ENCODE data around the gene MAN1C1.

Gene MAN1C1

GRCh38 chr1:25772164-25772563 lies 155.6 kb downstream of the MAN1C1 start:
- ATAC-seq: no peak

DNA sequence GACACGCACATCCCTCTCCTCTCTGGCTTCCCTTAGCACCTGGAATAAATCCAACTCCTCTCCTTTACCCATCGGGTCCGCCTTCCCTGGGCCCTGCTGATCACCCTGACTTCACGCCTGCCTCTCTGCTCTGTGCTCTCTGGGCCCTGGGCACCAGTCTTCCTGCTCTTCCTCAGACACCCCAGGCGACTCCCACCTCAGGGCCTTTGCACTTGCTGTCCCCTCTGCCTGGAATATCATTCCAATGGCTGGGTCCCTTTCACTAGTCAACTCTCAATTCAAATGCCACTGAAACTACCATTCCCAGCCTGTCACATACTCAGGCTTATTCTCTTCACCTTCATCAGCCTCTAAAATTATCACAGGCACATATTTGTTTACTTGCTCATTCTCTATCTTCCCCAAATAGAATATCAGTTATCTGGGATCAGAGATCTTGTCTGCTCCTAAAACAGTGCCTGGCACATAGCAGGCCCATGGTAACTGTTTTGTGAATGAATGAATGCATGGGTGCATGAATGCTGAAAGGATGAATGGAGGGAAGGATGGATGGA lies 156.2 kb downstream of the MAN1C1 start:
- ATAC-seq: no peak
- TF ChIP-seq RARB (CRISPR knock-in tag; IDR thresholded peaks at IDR 0.05) (no peak), OSR1 (CRISPR knock-in tag; IDR thresholded peaks at IDR 0.05) (no peak), TCF4 (CRISPR knock-in tag; IDR thresholded peaks at IDR 0.05; ENCODE audit: borderline replicate concordance) (no peak), SNAI2 (CRISPR knock-in tag; IDR thresholded peaks at IDR 0.05) (no peak), ZNF70 (CRISPR knock-in tag; IDR thresholded peaks at IDR 0.05) (no peak), CSDC2 (CRISPR knock-in tag; IDR thresholded peaks at IDR 0.05) (no peak), CSRNP3 (CRISPR knock-in tag; IDR thresholded peaks at IDR 0.05) (no peak)

More at GRCh38 chr1:25772164-25772563, 155.6 kb downstream of the MAN1C1 start:
- TF ChIP-seq ZNF8 (CRISPR knock-in tag; IDR thresholded peaks at IDR 0.05) (no peak), ZNF565 (CRISPR knock-in tag; conservative IDR thresholded peaks at IDR 0.05; ENCODE audit: low read depth) (no peak), TOX (CRISPR knock-in tag; IDR thresholded peaks at IDR 0.05; ENCODE audit: borderline replicate concordance) (no peak), GLIS3 (CRISPR knock-in tag; IDR thresholded peaks at IDR 0.05) (no peak), PPARA (CRISPR knock-in tag; IDR thresholded peaks at IDR 0.05; ENCODE audit: borderline replicate concordance) (no peak), ZFP3 (CRISPR knock-in tag; IDR thresholded peaks at IDR 0.05) (no peak), RARB (CRISPR knock-in tag; IDR thresholded peaks at IDR 0.05) (no peak), OSR1 (CRISPR knock-in tag; IDR thresholded peaks at IDR 0.05) (no peak), BACH2 (CRISPR knock-in tag; IDR thresholded peaks at IDR 0.05; ENCODE audit: borderline replicate concordance) (no peak), ARNTL (CRISPR knock-in tag; IDR thresholded peaks at IDR 0.05; ENCODE audit: borderline replicate concordance, low read depth) (no peak), CSDC2 (CRISPR knock-in tag; IDR thresholded peaks at IDR 0.05) (no peak), CSRNP3 (CRISPR knock-in tag; IDR thresholded peaks at IDR 0.05) (no peak), ESRRG (CRISPR knock-in tag; IDR thresholded peaks at IDR 0.05) (no peak)
- TF ChIP-seq, protein P1, sequence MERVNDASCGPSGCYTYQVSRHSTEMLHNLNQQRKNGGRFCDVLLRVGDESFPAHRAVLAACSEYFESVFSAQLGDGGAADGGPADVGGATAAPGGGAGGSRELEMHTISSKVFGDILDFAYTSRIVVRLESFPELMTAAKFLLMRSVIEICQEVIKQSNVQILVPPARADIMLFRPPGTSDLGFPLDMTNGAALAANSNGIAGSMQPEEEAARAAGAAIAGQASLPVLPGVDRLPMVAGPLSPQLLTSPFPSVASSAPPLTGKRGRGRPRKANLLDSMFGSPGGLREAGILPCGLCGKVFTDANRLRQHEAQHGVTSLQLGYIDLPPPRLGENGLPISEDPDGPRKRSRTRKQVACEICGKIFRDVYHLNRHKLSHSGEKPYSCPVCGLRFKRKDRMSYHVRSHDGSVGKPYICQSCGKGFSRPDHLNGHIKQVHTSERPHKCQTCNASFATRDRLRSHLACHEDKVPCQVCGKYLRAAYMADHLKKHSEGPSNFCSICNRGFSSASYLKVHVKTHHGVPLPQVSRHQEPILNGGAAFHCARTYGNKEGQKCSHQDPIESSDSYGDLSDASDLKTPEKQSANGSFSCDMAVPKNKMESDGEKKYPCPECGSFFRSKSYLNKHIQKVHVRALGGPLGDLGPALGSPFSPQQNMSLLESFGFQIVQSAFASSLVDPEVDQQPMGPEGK (CRISPR knock-in tag; IDR thresholded peaks at IDR 0.05; ENCODE audit: borderline replicate concordance): no peak
- TF ChIP-seq, protein P2, sequence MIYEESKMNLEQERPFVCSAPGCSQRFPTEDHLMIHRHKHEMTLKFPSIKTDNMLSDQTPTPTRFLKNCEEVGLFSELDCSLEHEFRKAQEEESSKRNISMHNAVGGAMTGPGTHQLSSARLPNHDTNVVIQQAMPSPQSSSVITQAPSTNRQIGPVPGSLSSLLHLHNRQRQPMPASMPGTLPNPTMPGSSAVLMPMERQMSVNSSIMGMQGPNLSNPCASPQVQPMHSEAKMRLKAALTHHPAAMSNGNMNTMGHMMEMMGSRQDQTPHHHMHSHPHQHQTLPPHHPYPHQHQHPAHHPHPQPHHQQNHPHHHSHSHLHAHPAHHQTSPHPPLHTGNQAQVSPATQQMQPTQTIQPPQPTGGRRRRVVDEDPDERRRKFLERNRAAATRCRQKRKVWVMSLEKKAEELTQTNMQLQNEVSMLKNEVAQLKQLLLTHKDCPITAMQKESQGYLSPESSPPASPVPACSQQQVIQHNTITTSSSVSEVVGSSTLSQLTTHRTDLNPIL (CRISPR knock-in tag; IDR thresholded peaks at IDR 0.05; ENCODE audit: low read depth): no peak

GRCh38 chr1:25773441-25774125 lies 157.0 kb downstream of the MAN1C1 start:
- no peak for ATAC-seq
- TF ChIP-seq RARB (CRISPR knock-in tag; IDR thresholded peaks at IDR 0.05): no peak
- TF ChIP-seq BACH2 (CRISPR knock-in tag; IDR thresholded peaks at IDR 0.05; ENCODE audit: borderline replicate concordance): no peak
- no peak for TF ChIP-seq SNAI2 (CRISPR knock-in tag; IDR thresholded peaks at IDR 0.05)
- no peak for TF ChIP-seq ZNF8 (CRISPR knock-in tag; IDR thresholded peaks at IDR 0.05)
- TF ChIP-seq ZNF70 (CRISPR knock-in tag; IDR thresholded peaks at IDR 0.05): no peak
- TF ChIP-seq, protein P1 (CRISPR knock-in tag; IDR thresholded peaks at IDR 0.05; ENCODE audit: borderline replicate concordance): no peak
- no peak for TF ChIP-seq TCF4 (CRISPR knock-in tag; IDR thresholded peaks at IDR 0.05; ENCODE audit: borderline replicate concordance)
- TF ChIP-seq, protein P3, sequence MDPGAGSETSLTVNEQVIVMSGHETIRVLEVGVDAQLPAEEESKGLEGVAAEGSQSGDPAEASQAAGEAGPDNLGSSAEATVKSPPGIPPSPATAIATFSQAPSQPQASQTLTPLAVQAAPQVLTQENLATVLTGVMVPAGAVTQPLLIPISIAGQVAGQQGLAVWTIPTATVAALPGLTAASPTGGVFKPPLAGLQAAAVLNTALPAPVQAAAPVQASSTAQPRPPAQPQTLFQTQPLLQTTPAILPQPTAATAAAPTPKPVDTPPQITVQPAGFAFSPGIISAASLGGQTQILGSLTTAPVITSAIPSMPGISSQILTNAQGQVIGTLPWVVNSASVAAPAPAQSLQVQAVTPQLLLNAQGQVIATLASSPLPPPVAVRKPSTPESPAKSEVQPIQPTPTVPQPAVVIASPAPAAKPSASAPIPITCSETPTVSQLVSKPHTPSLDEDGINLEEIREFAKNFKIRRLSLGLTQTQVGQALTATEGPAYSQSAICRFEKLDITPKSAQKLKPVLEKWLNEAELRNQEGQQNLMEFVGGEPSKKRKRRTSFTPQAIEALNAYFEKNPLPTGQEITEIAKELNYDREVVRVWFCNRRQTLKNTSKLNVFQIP (CRISPR knock-in tag; IDR thresholded peaks at IDR 0.05; ENCODE audit: borderline replicate concordance, low read depth): no peak
- no peak for TF ChIP-seq ZC3H10 (CRISPR knock-in tag; IDR thresholded peaks at IDR 0.05)
- TF ChIP-seq GLIS3 (CRISPR knock-in tag; IDR thresholded peaks at IDR 0.05): no peak
- TF ChIP-seq ZFP30 (CRISPR knock-in tag; IDR thresholded peaks at IDR 0.05): no peak
- TF ChIP-seq ZFP3 (CRISPR knock-in tag; IDR thresholded peaks at IDR 0.05): no peak
- no peak for TF ChIP-seq TOX (CRISPR knock-in tag; IDR thresholded peaks at IDR 0.05; ENCODE audit: borderline replicate concordance)
- TF ChIP-seq OSR1 (CRISPR knock-in tag; IDR thresholded peaks at IDR 0.05): no peak
- TF ChIP-seq PPARA (CRISPR knock-in tag; IDR thresholded peaks at IDR 0.05; ENCODE audit: borderline replicate concordance): no peak
- no peak for TF ChIP-seq CSRNP3 (CRISPR knock-in tag; IDR thresholded peaks at IDR 0.05)
- no peak for TF ChIP-seq ZNF565 (CRISPR knock-in tag; conservative IDR thresholded peaks at IDR 0.05; ENCODE audit: low read depth)
- no peak for TF ChIP-seq ARNTL (CRISPR knock-in tag; IDR thresholded peaks at IDR 0.05; ENCODE audit: borderline replicate concordance, low read depth)

Data from SK-N-SH treated with all-trans-retinoic acid at 6 μM for 48 hours (cell line).